Measurements from ENCODE around the gene FSIP2.

- TF ChIP-seq EZH2phosphoT487 (IDR thresholded peaks at IDR 0.05) = no peak
- TF ChIP-seq, protein P1, sequence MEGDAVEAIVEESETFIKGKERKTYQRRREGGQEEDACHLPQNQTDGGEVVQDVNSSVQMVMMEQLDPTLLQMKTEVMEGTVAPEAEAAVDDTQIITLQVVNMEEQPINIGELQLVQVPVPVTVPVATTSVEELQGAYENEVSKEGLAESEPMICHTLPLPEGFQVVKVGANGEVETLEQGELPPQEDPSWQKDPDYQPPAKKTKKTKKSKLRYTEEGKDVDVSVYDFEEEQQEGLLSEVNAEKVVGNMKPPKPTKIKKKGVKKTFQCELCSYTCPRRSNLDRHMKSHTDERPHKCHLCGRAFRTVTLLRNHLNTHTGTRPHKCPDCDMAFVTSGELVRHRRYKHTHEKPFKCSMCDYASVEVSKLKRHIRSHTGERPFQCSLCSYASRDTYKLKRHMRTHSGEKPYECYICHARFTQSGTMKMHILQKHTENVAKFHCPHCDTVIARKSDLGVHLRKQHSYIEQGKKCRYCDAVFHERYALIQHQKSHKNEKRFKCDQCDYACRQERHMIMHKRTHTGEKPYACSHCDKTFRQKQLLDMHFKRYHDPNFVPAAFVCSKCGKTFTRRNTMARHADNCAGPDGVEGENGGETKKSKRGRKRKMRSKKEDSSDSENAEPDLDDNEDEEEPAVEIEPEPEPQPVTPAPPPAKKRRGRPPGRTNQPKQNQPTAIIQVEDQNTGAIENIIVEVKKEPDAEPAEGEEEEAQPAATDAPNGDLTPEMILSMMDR (IDR thresholded peaks at IDR 0.05) = no peak
Observed at GRCh38 chr2:185876234-185876633, 137.6 kb downstream of the FSIP2 start.
